B cell (primary cell): Measurements from ENCODE around the gene HOXB3. TPM values are rescaled to one million over a fixed set of nuclear protein-coding genes. Genes with fewer than 3 reads are reported as not detected.

ENCODE experiments used
- ATAC-seq: fragments of 200-7000 bp; cut with Tn5 transposase; one replicate; pipeline ENCODE4 v1.10.0; 2021; ENCODE audit warnings: low read depth, mild to moderate bottlenecking, moderate number of reproducible peaks, moderate library complexity
- CTCF ChIA-PET: fragments of 350-600 bp; sonication (Branson Sonifier 250); formaldehyde crosslinking; loops from one replicate; lab custom pipeline; 2021; ENCODE audit warnings: antibody characterized with exemption, inconsistent platforms; lab: Charles Lee
- POLR2A ChIA-PET: fragments of 350-600 bp; sonication (Branson Sonifier 250); formaldehyde crosslinking; loops from one replicate; lab custom pipeline; 2021; ENCODE audit warnings: antibody characterized with exemption; lab: Charles Lee
- DNase-seq: peaks from one replicate; pipeline ENCODE4 v3.0.0; 2013
- H2AFZ ChIP-seq: 2 replicates; pipeline ENCODE4 v1.6.1; 2012; ENCODE audit warnings: mild to moderate bottlenecking, low read depth, low read length; ENCODE audit not compliant: insufficient read depth, poor library complexity, severe bottlenecking
- H3K27ac ChIP-seq, 2 donors: 1 replicate in 1 of 2; 2 replicates in 1 of 2; pipeline ENCODE4 v1.5.1; 2012 to 2013; ENCODE audit warnings: low read length in 2 of 2, mild to moderate bottlenecking in 2 of 2, moderate library complexity in 1 of 2
- H3K27me3 ChIP-seq, 4 experiments: fragments of 200-600 bp in 1 of 4; sonication (generic) in 1 of 4; replicated peaks in 1 of 4; 1 replicate in 2 of 4; 2 replicates in 2 of 4; pipeline versions ENCODE4 v1.6.1 to v1.7.0; 2013 to 2016; ENCODE audit warnings: low read length in 3 of 4, mild to moderate bottlenecking in 2 of 4, mixed read lengths in 1 of 4, moderate library complexity in 1 of 4; ENCODE audit not compliant: insufficient read depth in 4 of 4, control insufficient read depth in 3 of 4; ENCODE audit errors: control extremely low read depth in 1 of 4
- H3K36me3 ChIP-seq, 2 experiments: replicated peaks in 1 of 2; 1 replicate in 1 of 2; 2 replicates in 1 of 2; pipeline versions ENCODE4 v1.6.1 to v1.7.1; 2013; ENCODE audit warnings: low read length in 1 of 2; ENCODE audit not compliant: insufficient read depth in 2 of 2, control insufficient read depth in 1 of 2; ENCODE audit errors: control extremely low read depth in 1 of 2, extremely low read depth in 1 of 2
- H3K4me1 ChIP-seq, 2 donors: fragments of 200-600 bp in 1 of 2; sonication (generic) in 1 of 2; 1 replicate in 1 of 2; 2 replicates in 1 of 2; pipeline versions ENCODE4 v1.5.1 to v1.6.1; 2013 to 2017; ENCODE audit warnings: low read length in 2 of 2; ENCODE audit not compliant: control insufficient read depth in 2 of 2, insufficient read depth in 2 of 2
- H3K4me2 ChIP-seq: replicated peaks from 2 replicates; pipeline ENCODE3; 2012; ENCODE audit warnings: mild to moderate bottlenecking, low read depth, low read length; ENCODE audit not compliant: poor library complexity, severe bottlenecking
- H3K4me3 ChIP-seq, 5 experiments: fragments of 200-600 bp in 1 of 5; sonication (generic) in 1 of 5; 1 replicate in 3 of 5; 2 replicates in 2 of 5; pipeline versions ENCODE4 v1.5.1 to v1.7.0; 2011 to 2016; ENCODE audit warnings: low read length in 4 of 5, mild to moderate bottlenecking in 4 of 5, low read depth in 2 of 5, control low read depth in 1 of 5, moderate library complexity in 1 of 5; ENCODE audit not compliant: insufficient read depth in 1 of 5; ENCODE audit errors: control extremely low read depth in 1 of 5, extremely low read depth in 1 of 5
- H3K79me2 ChIP-seq: fragments of 200-600 bp; sonication (generic); one replicate; pipeline ENCODE4 v1.6.0; 2016; ENCODE audit warnings: low read length; ENCODE audit not compliant: control insufficient read depth, insufficient read depth
- H3K9ac ChIP-seq: fragments of 200-600 bp; sonication (generic); 2 replicates; pipeline ENCODE4 v1.6.1; 2017; ENCODE audit warnings: mild to moderate bottlenecking, low read length, moderate library complexity
- H3K9me3 ChIP-seq, 3 donors: one replicate each; pipeline versions ENCODE4 v1.6.1 to v1.7.1; 2013; ENCODE audit warnings: low read length in 2 of 3; ENCODE audit not compliant: control insufficient read depth in 2 of 3, insufficient read depth in 1 of 3; ENCODE audit errors: control extremely low read depth in 1 of 3
- H4K20me1 ChIP-seq: 2 replicates; pipeline ENCODE4 v1.6.0; 2012; ENCODE audit warnings: mild to moderate bottlenecking, low read length; ENCODE audit not compliant: insufficient read depth, control insufficient read depth, poor library complexity, severe bottlenecking
- H3K27ac Mint-ChIP-seq: one replicate; pipeline ENCODE4 v1.8.0; 2021; ENCODE audit warnings: mixed read lengths
- H3K27me3 Mint-ChIP-seq: one replicate; pipeline ENCODE4 v1.8.0; 2021; ENCODE audit warnings: mixed read lengths
- H3K4me1 Mint-ChIP-seq: one replicate; pipeline ENCODE4 v1.8.0; 2021; ENCODE audit warnings: mixed read lengths
- H3K4me3 Mint-ChIP-seq: one replicate; pipeline ENCODE4 v1.8.0; 2021; ENCODE audit warnings: mixed read lengths
- H3K9me3 Mint-ChIP-seq: one replicate; pipeline ENCODE4 v1.8.0; 2022; ENCODE audit warnings: mixed read lengths; ENCODE audit not compliant: insufficient read depth
- CTCF ChIP-seq: fragments of 200-600 bp; IDR thresholded peaks from one replicate; pipeline ENCODE4 v1.8.0; 2022; ENCODE audit warnings: antibody characterized with exemption, mild to moderate bottlenecking
- EZH2 ChIP-seq: IDR thresholded peaks from 2 replicates; pipeline ENCODE4 v1.6.1; 2012; ENCODE audit warnings: borderline replicate concordance, low read depth, mild to moderate bottlenecking, moderate library complexity, low read length; ENCODE audit not compliant: insufficient read depth, poor library complexity, severe bottlenecking
- WGBS: methylation state at CpG from one replicate; pipeline ENCODE4 v1.1.5; 2013; ENCODE audit warnings: missing lambda C conversion rate; ENCODE audit not compliant: insufficient coverage; 5-methylcytosine and 5-hydroxymethylcytosine counted together
- intact Hi-C: fragments of 100-400 bp; cut with micrococcal nuclease; formaldehyde crosslinking; loops from one replicate; pipeline ENCODE4 v1.10.0; 2022
- polyA plus RNA-seq: library from polyadenylated mRNA; depleted of rRNA; stranded (reverse); fragments of >200 nt; gene quantifications from 2 replicates; pipeline ENCODE4 v1.2.3, GENCODE V29; 2012
- total RNA-seq, 2 donors: library from RNA; stranded (reverse); fragments of 120-200 nt in 1 of 2; gene quantifications; 1 replicate in 1 of 2; 2 replicates in 1 of 2; pipeline versions ENCODE4 v1.2.3 to v1.2.4, GENCODE V29; 2013 to 2022

The HOXB3 gene
- total and polyA plus RNA-seq, 2 donors (not counting 1 experiment from before 2014, with no cell fraction given), result 3.0 to 4.0 TPM

GRCh38 chr17:48569240-48569582 lies 20.8 kb downstream of the HOXB3 start:
- no peak overlapping the region for H3K27ac Mint-ChIP-seq
- Histone ChIP-seq H2AFZ (no peak overlapping the region), H3K9me3 (peaks cover 0 to 6% (median 0%) of the 10 kb centered on the region in 3 donors), H3K27ac (no peak overlapping the region), H3K9ac (no peak overlapping the region), H4K20me1 (no peaks in the 10 kb centered on the region), H3K4me2 (peak overlapping the region; percentile 40), H3K27me3 (peaks cover 0 to 57% (median 25%) of the 10 kb centered on the region in 4 experiments), H3K4me3 (no peak overlapping the region), H3K36me3 (no peaks in the 10 kb centered on the region), H3K4me1 (peaks cover 5 to 8% of the 10 kb centered on the region in 2 donors), H3K79me2 (no peaks in the 10 kb centered on the region)
- H3K4me3 Mint-ChIP-seq, result no peak overlapping the region
- WGBS, result 100% methylated on average over 1 of the region's 3 CpGs
- CTCF ChIA-PET, result interaction anchor here (1.3 kb wide), 1 partner anchor 217 kb away, joined by 3 read pairs; no protein-coding TSS in a partner anchor
- TF ChIP-seq CTCF (no peak), EZH2 (no peak)
- POLR2A ChIA-PET, result no interaction called here
- H3K27me3 Mint-ChIP-seq, result peaks cover 23% of the 10 kb centered on the region
- DNase-seq (no peak), ATAC-seq (no peak)
- intact Hi-C loops, result no loop called here
- no peaks in the 10 kb centered on the region for H3K9me3 Mint-ChIP-seq
- peaks cover 9% of the 10 kb centered on the region for H3K4me1 Mint-ChIP-seq

- Histone ChIP-seq H3K4me2 (peak overlapping the region; percentile 40), H3K4me1 (peaks cover 5 to 8% of the 10 kb centered on the region in 2 donors), H3K4me3 (peak overlapping the region in 1 of 5 experiments; percentile 36), H3K27ac (no peak overlapping the region), H3K9ac (no peak overlapping the region), H3K79me2 (no peaks in the 10 kb centered on the region), H2AFZ (peak overlapping the region; percentile 37), H3K36me3 (no peaks in the 10 kb centered on the region), H3K9me3 (peaks cover 0 to 6% (median 0%) of the 10 kb centered on the region in 3 donors), H4K20me1 (no peaks in the 10 kb centered on the region), H3K27me3 (peaks cover 0 to 61% (median 25%) of the 10 kb centered on the region in 4 experiments)
- peaks cover 9% of the 10 kb centered on the region for H3K4me1 Mint-ChIP-seq
- peaks cover 23% of the 10 kb centered on the region for H3K27me3 Mint-ChIP-seq
- CTCF ChIA-PET, result interaction anchor here (1.3 kb wide), 1 partner anchor 217 kb away, joined by 3 read pairs; no protein-coding TSS in a partner anchor
- H3K4me3 Mint-ChIP-seq, result no peak overlapping the region
- H3K27ac Mint-ChIP-seq, result no peak overlapping the region
- TF ChIP-seq EZH2 (no peak), CTCF (no peak)
- POLR2A ChIA-PET, result no interaction called here
- DNase-seq (peak; percentile 16), ATAC-seq (no peak)
- intact Hi-C loops, result no loop called here
- 17% methylated on average over 12 of the region's 33 CpGs for WGBS
- no peaks in the 10 kb centered on the region for H3K9me3 Mint-ChIP-seq
These were observed 21.4 kb downstream of the HOXB3 start for GRCh38 chr17:48568499-48569239.
